Ovary (tissue), 3 donors: ENCODE data around the gene ZNF829.

Experiments
- EP300 ChIP-seq: sonication (generic); formaldehyde crosslinking; IDR thresholded peaks from one replicate; pipeline ENCODE4 v1.6.1; 2017; ENCODE audit warnings: antibody characterized with exemption
- POLR2A ChIP-seq: fragments of 450-650 bp; IDR thresholded peaks from one replicate; pipeline ENCODE4 v1.6.1; 2017; ENCODE audit warnings: antibody characterized with exemption, mild to moderate bottlenecking, moderate library complexity
- TF ChIP-seq, protein P1 (sequence below), 3 donors: fragments of 450-650 bp in 2 of 3; fragments of 200-600 bp in 1 of 3; IDR thresholded peaks; one replicate each; pipeline versions ENCODE4 v1.5.1 to v1.8.0; 2016 to 2022; ENCODE audit warnings: antibody characterized with exemption in 3 of 3, mild to moderate bottlenecking in 1 of 3
- donor health status: DM: no; HTN: no; CAD: no.

DNA sequence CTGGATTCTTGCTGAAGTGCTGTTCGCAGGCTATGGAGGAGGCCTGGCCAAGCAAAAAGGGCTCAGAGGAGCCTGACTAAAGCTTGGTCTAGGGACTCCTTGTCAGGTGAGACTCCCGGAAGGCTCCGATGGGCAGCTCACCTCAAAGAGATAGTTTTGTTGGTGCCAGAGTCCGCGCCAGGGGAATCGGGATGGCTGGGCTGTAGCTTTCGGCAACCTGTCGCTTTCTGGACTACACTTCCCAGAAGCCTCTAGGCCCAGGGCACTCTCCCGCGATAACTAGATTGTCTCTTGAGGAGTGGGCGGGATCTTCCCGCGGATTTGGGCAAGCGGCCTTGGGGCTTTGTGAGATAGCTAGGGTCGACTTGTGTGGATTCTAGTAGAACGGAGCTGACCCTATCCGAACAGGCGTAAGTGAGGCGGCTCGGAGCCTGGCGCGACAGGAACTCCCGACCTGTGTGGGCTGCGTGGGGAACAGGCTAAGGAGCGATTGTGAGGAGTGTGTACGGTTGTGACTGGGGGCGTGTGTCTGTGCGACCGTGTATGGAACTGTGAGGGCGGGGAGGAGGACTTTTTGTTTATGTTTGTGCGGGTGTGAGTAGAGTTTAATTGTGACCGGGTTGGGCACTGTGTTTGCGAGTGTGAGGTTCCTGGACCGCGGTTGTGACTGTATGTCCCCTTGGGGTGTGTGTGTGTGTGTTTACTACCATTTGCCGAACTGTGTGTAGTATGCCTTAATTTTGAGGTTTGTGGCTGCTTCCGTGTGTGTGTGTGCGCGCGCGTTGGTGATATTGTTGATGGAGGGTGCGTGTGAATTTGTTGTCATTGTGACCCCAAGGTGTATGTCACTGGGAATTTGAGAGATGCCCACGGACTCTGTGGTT, 65.3 kb downstream of the ZNF829 start, which contains the start of gene ZNF345:
- TF ChIP-seq, protein P1, sequence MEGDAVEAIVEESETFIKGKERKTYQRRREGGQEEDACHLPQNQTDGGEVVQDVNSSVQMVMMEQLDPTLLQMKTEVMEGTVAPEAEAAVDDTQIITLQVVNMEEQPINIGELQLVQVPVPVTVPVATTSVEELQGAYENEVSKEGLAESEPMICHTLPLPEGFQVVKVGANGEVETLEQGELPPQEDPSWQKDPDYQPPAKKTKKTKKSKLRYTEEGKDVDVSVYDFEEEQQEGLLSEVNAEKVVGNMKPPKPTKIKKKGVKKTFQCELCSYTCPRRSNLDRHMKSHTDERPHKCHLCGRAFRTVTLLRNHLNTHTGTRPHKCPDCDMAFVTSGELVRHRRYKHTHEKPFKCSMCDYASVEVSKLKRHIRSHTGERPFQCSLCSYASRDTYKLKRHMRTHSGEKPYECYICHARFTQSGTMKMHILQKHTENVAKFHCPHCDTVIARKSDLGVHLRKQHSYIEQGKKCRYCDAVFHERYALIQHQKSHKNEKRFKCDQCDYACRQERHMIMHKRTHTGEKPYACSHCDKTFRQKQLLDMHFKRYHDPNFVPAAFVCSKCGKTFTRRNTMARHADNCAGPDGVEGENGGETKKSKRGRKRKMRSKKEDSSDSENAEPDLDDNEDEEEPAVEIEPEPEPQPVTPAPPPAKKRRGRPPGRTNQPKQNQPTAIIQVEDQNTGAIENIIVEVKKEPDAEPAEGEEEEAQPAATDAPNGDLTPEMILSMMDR (IDR thresholded peaks at IDR 0.05): no peak
- TF ChIP-seq POLR2A (peak; percentile 26), EP300 (peak; percentile 37)
